HCT116 (cell line): ENCODE measurements around the gene HOXB8. TPM values are rescaled to one million over a fixed set of nuclear protein-coding genes. Genes with fewer than 3 reads are reported as not detected.

Source experiments
- ATAC-seq: fragments of 200-7000 bp; cut with Tn5 transposase; 2 replicates; pipeline ENCODE4 v1.9.1; 2020; ENCODE audit warnings: mild to moderate bottlenecking, moderate library complexity
- BruUV-seq: library from RNA; stranded (reverse); fragments of 400-500 nt; replicated peaks from 2 replicates; lab custom pipeline; 2021; lab: Mats Ljungman, UMichigan
- CTCF ChIA-PET: fragments of 300-600 bp; sonication (Branson Sonifier 250); formaldehyde crosslinking; loops from one replicate; lab custom pipeline; 2021; ENCODE audit warnings: antibody characterized with exemption; lab: Charles Lee
- POLR2A ChIA-PET: fragments of 300-600, 350-600 bp; sonication (Branson Sonifier 250); formaldehyde crosslinking; loops from one replicate; lab custom pipeline; 2021; ENCODE audit warnings: antibody characterized with exemption; lab: Charles Lee
- RAD21 ChIA-PET, 2 experiments: fragments of 300-600 bp; sonication (Branson Sonifier 250); formaldehyde crosslinking; loops; one replicate each; lab custom pipeline; 2023; ENCODE audit warnings: low total read pairs in 2 of 2; ENCODE audit not compliant: uncharacterized antibody in 2 of 2, unreplicated experiment in 2 of 2, low non-redundant PET in 1 of 2; lab: Charles Lee
- DNase-seq: peaks from one replicate; pipeline ENCODE4 v3.0.0-alpha.2; 2010; ENCODE audit warnings: low read depth, low spot score
- H2AFZ ChIP-seq: fragments of 200-600 bp; shearing (Covaris generic), sonication (generic); 2 replicates; pipeline ENCODE4 v1.6.1; 2017; ENCODE audit warnings: low read depth, mixed run types, mixed read lengths, antibody characterized with exemption, low read length; ENCODE audit not compliant: poor library complexity, severe bottlenecking
- H3K27ac ChIP-seq: 2 replicates; pipeline ENCODE4 v1.5.1; 2012; ENCODE audit warnings: low read depth, low read length
- H3K27me3 ChIP-seq: fragments of 200-600 bp; sonication (generic); 2 replicates; pipeline ENCODE4 v1.6.1; 2016; ENCODE audit warnings: mixed run types, low read length, mixed read lengths; ENCODE audit not compliant: insufficient read depth
- H3K36me3 ChIP-seq, 2 experiments: fragments of 200-500 bp in 1 of 2; fragments of 200-600 bp in 1 of 2; sonication (Bioruptor generic) in 1 of 2; sonication (generic) in 1 of 2; 2 replicates each; pipeline versions ENCODE4 v1.5.1 to v1.6.1; 2014 to 2016; ENCODE audit warnings: low read length in 2 of 2, inconsistent platforms in 1 of 2, mixed read lengths in 1 of 2, mixed run types in 1 of 2; ENCODE audit not compliant: insufficient read depth in 2 of 2, control insufficient read depth in 1 of 2
- H3K4me1 ChIP-seq, 2 experiments: fragments of 200-600 bp in 1 of 2; sonication (generic) in 1 of 2; 2 replicates each; pipeline versions ENCODE4 v1.5.1 to v1.6.1; 2012 to 2017; ENCODE audit warnings: low read length in 2 of 2, inconsistent platforms in 1 of 2, mild to moderate bottlenecking in 1 of 2, mixed read lengths in 1 of 2, mixed run types in 1 of 2, moderate library complexity in 1 of 2; ENCODE audit not compliant: insufficient read depth in 2 of 2, control insufficient read depth in 1 of 2
- H3K4me2 ChIP-seq: fragments of 200-600 bp; sonication (generic); 2 replicates; pipeline ENCODE4 v1.6.1; 2017; ENCODE audit warnings: mixed run types, low read length, mixed read lengths
- H3K4me3 ChIP-seq, 2 experiments: fragments of 200-600 bp in 1 of 2; sonication (generic) in 1 of 2; replicated peaks in 1 of 2; 2 replicates each; pipeline ENCODE4 v1.5.1; 2011 to 2016; ENCODE audit warnings: low read length in 2 of 2, control low read depth in 1 of 2, low read depth in 1 of 2, mild to moderate bottlenecking in 1 of 2, mixed read lengths in 1 of 2, mixed run types in 1 of 2
- H3K79me2 ChIP-seq: fragments of 200-600 bp; sonication (generic); 2 replicates; pipeline ENCODE4 v1.6.1; 2017; ENCODE audit warnings: mild to moderate bottlenecking, mixed run types, low read length, moderate library complexity, mixed read lengths; ENCODE audit not compliant: insufficient read depth
- H3K9ac ChIP-seq: fragments of 200-600 bp; sonication (generic); 2 replicates; pipeline ENCODE4 v1.6.1; 2016; ENCODE audit warnings: low read length, mixed read lengths
- H3K9me2 ChIP-seq: fragments of 200-600 bp; sonication (generic), shearing (Covaris generic); 2 replicates; pipeline ENCODE4 v1.6.1; 2017; ENCODE audit warnings: mixed run types, mild to moderate bottlenecking, moderate library complexity; ENCODE audit not compliant: insufficient read depth
- H3K9me3 ChIP-seq, 2 experiments: fragments of 200-500 bp in 1 of 2; fragments of 200-600 bp in 1 of 2; sonication (Bioruptor generic) in 1 of 2; sonication (generic) in 1 of 2; 2 replicates each; pipeline ENCODE4 v1.6.1; 2014 to 2017; ENCODE audit warnings: low read length in 2 of 2, mixed read lengths in 2 of 2, inconsistent platforms in 1 of 2, low read depth in 1 of 2, mild to moderate bottlenecking in 1 of 2, mixed run types in 1 of 2, moderate library complexity in 1 of 2; ENCODE audit not compliant: control insufficient read depth in 1 of 2, insufficient read depth in 1 of 2
- H4K20me1 ChIP-seq: fragments of 200-600 bp; sonication (generic), shearing (Covaris generic); 2 replicates; pipeline ENCODE4 v1.6.1; 2017; ENCODE audit warnings: mixed run types, mild to moderate bottlenecking, moderate library complexity; ENCODE audit not compliant: insufficient read depth
- CBX3 ChIP-seq: IDR thresholded peaks from 2 replicates; pipeline ENCODE4 v1.6.1; 2012; ENCODE audit warnings: low read depth
- ELF1 ChIP-seq: IDR thresholded peaks from 2 replicates; pipeline ENCODE4 v1.6.1; 2012; ENCODE audit warnings: low read depth, borderline replicate concordance
- EZH2 ChIP-seq: fragments of 200-600 bp; sonication (generic); IDR thresholded peaks from 2 replicates; pipeline ENCODE4 v1.6.1; 2017; ENCODE audit warnings: antibody characterized with exemption, mixed run types
- intact Hi-C: fragments of 100-400 bp; cut with micrococcal nuclease; formaldehyde crosslinking; loops from 2 replicates; pipeline ENCODE4 v1.10.0; 2022
- total RNA-seq: library from RNA; stranded (reverse); gene quantifications from one replicate; pipeline ENCODE4 v1.2.1, GENCODE V29; 2021; ENCODE audit not compliant: unreplicated experiment
- TF ChIP-seq, protein P1 (sequence below): IDR thresholded peaks from 2 replicates; pipeline ENCODE4 v1.6.1; 2011; ENCODE audit warnings: mild to moderate bottlenecking, low read length, moderate library complexity; ENCODE audit not compliant: insufficient replicate concordance; ENCODE audit errors: extremely low read depth

HOXB8 gene
- total RNA-seq, 1 experiment from 2014 or later, result 44.7 TPM

DNA sequence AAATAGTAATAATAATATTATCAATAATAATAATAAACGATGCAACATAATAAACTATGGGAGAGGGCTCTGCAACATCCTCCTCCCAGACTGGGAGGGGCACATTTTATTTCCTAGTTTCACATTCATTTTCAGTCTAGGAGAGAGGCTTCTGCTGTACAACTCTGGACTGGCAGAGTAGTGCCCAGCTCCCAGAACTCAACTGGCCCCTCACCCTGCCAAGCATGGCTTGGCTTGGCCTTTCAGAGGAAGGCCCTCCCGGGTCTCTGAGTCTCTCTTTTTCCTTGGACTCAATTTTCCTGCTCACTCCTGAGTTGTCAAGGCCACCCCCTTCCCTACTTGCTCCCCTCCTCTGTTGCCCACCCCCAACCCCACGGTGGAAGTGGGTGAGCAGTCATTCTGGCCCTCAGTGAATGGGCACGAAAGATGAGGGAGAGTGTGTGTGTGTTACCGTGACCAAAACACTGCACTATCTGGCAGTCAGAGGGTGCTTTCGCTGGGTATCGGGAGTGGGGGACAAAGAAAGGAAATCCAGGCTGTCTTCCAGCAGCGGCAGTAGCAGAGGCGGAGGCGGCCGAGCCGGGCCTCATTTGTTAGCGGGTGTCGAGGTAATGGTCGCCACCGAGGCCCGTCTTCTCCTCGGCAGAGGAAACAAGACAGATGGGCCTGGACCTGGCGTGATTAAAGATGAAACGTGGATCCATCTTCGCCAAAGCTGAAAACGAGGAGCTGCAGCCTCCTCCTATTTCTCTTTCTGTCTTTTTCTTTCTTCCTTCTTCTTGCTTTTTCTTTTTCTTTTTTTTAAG lies 39.2 kb downstream of the HOXB8 start:
- Histone ChIP-seq H3K9me3 (no peaks in the 10 kb centered on the region), H3K4me3 (no peak overlapping the region), H3K27ac (peak overlapping the region; percentile 25; the same call in 1 of the 2 replicates), H3K9me2 (no peaks in the 10 kb centered on the region), H3K4me1 (peaks cover 2 to 16% of the 10 kb centered on the region in 2 experiments; a peak in 3 of 4 replicates), H3K9ac (no peak overlapping the region), H3K27me3 (no peaks in the 10 kb centered on the region), H3K79me2 (peaks cover 83% of the 10 kb centered on the region), H3K4me2 (peak overlapping the region; percentile 66), H2AFZ (no peak overlapping the region), H3K36me3 (no peaks in the 10 kb centered on the region; a peak in 1 of 4 replicates), H4K20me1 (no peaks in the 10 kb centered on the region)
- DNase-seq, result no peak
- CTCF ChIA-PET, result no interaction called here
- no peak for TF ChIP-seq EZH2
- TSS peak; percentile 18 for BruUV-seq
- RAD21 ChIA-PET, result no interaction called here
- ATAC-seq, result no peak
- POLR2A ChIA-PET, result no interaction called here
- intact Hi-C loops, result no loop called here

DNA sequence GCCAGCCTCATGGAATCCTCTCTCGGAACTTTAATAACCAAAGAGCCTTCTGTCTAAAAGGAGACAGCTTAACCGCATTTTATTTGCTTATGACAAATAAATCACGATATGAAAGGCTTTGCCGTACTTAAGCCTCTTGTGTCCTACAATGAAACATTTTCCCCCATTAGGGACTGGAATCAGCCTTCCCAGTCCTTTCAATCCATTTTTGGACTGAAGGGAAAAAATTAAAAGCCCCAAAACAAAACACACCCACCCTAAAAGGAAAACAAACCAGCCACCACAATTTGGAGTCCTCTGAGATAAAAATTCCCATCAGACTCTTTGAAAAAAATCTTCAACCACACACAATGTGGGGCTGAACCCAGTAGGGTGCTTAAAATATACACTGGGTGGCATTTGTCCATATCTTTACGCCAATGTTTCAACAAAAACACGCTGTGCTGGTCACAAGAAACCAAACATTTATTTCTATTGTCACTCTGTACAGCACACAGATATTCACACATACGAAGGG lies 40.0 kb downstream of the HOXB8 start:
- Histone ChIP-seq H2AFZ (no peak overlapping the region), H3K36me3 (no peaks in the 10 kb centered on the region; a peak in 1 of 4 replicates), H3K9ac (no peak overlapping the region), H3K9me3 (no peaks in the 10 kb centered on the region), H3K4me2 (no peak overlapping the region), H3K4me1 (peaks cover 0 to 10% of the 10 kb centered on the region in 2 experiments; a peak in 1 of 4 replicates), H3K27me3 (no peaks in the 10 kb centered on the region), H3K4me3 (no peak overlapping the region), H3K27ac (no peak overlapping the region)
- no peak for DNase-seq
- ChIA-PET RAD21 (no interaction called here), CTCF (no interaction called here), POLR2A (no interaction called here)
- intact Hi-C loops, result no loop called here
- no TSS peak for BruUV-seq
- ATAC-seq, result no peak
- TF ChIP-seq ELF1 (no peak), CBX3 (no peak)
- TF ChIP-seq, protein P1, sequence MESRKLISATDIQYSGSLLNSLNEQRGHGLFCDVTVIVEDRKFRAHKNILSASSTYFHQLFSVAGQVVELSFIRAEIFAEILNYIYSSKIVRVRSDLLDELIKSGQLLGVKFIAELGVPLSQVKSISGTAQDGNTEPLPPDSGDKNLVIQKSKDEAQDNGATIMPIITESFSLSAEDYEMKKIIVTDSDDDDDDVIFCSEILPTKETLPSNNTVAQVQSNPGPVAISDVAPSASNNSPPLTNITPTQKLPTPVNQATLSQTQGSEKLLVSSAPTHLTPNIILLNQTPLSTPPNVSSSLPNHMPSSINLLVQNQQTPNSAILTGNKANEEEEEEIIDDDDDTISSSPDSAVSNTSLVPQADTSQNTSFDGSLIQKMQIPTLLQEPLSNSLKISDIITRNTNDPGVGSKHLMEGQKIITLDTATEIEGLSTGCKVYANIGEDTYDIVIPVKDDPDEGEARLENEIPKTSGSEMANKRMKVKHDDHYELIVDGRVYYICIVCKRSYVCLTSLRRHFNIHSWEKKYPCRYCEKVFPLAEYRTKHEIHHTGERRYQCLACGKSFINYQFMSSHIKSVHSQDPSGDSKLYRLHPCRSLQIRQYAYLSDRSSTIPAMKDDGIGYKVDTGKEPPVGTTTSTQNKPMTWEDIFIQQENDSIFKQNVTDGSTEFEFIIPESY, result no peak
- TF ChIP-seq, all 23 proteins: peak for 0
- no peaks in the 10 kb centered on the region for H3K9me2 ChIP-seq
- H3K79me2 ChIP-seq, result peaks cover 83% of the 10 kb centered on the region
- no peaks in the 10 kb centered on the region for H4K20me1 ChIP-seq
